CD4-positive, alpha-beta T cell treated with Interleukin-17A for 4 hours (primary cell): ENCODE measurements around the gene C2orf49.
A peak's percentile ranks its signal among the peaks of the same experiment; 100 is the strongest.

Source experiments
- DNase-seq: peaks from one replicate; pipeline ENCODE4 v3.0.0-alpha.2; 2020; ENCODE audit warnings: mixed read lengths

C2orf49 gene

GRCh38 chr2:105364436-105365139, 27.2 kb downstream of the C2orf49 start:
- no peak for DNase-seq

DNA sequence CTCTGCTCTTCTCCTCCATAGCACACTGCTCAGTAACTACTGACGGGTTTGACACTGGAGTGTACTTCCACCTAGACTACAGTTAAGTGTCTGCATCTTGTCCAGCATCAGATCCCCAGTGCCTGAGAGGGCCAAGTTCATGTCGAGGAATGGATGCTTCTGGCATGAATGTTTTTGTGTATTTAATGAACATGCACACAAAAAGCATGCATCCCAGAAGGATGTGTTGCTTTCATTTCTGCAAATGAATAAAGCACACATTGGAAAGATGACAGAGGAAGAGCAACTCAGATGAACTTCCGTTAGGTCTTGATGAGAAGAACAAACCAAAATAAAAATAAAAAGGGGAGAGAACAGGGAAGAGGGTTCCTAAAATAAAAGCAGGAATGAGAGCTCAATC, 27.9 kb downstream of the C2orf49 start:
- DNase-seq = no peak

- DNase-seq = no peak
Observed at GRCh38 chr2:105368759-105369408, 31.5 kb downstream of the C2orf49 start.

DNA sequence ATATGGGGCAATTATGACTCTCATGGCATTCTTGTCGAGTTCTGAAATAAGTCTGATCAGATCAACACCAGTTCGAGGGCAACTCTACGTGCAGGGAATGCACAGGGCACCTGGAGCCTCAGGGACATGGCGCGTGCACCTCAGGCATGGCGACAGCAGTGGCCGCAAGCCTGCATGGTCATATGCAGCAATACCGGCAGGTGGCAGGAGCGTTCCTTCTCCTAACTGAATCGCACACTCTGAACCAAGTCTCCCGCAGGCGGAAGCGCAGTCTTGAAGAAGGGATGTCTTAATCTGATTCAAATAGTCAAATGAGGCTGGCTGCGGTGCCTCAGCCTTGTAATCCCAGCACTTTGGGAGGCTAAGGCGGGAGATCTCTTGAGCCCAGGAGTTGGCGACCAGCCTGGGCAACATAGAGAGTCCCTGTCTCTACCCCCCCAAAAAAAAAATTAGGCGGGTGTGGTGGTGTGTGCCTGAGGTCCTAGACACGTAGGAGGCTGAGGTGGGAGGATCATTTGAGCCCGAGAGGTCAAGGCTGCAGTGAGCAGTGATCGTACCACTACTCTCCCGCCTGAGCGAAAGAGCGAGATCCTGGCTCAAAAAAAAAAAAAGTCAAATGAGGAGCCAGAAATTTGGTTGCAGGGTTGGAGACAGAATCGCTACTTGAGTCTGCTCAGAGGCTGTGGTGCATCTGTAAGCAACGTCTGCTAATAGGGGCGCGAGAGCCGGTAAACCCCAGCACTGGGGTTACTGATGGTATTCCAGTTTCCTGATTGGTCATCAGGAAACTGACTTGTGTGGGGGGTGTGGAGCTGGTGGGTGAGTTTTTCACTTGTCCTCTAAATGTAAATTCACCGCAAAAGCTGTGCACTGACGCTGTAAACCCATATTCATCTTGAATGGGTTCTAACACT, 32.7 kb downstream of the C2orf49 start:
- DNase-seq = peak; percentile 90

DNA sequence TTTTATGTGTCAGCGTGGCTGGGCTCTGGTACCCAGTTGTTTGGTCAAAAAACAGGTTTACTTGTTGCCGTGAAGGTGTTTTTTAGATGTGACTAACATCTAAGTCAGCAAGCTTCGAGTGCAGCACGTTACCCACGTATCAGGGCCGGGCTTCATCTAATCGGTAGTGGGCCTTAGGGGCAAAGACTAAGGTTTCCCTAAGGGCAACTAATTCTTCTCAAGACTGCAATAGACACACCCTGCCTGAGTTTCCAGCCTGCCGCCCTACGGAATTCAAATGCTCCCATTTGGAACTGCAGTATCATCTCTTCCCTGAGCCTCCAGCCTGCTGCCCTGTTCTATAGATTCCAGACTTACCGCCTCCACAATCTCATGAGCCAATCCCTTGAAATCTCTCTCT, 33.8 kb downstream of the C2orf49 start:
- no peak for DNase-seq

GRCh38 chr2:105371810-105372209, 34.5 kb downstream of the C2orf49 start:
- DNase-seq = no peak

GRCh38 chr2:105373344-105373781, 36.0 kb downstream of the C2orf49 start:
- no peak for DNase-seq

DNA sequence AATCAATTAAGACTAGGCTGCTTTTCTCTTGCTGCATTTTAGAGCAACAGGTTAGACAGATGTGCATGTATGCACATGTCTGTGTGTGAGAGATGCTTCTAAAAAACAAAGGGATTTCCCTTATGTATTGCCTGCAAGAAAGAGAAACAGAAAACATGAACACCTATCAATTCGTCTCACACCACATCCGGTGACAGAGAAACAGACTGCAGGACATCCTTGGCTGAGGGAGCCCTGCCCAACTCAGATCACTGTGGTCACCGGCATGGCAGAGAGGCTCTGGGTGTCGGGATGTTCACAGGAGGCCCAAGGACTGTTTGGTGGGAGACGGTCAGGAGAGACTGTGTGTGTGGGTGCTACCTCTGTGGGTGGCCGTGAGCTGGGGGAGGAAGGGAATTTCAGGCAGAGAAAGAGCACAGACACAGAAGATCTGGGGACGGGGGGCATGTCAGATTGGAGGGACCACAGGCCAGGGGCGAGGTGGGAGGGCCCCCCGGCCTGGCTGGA, 36.6 kb downstream of the C2orf49 start:
- peak; percentile 18 for DNase-seq

DNA sequence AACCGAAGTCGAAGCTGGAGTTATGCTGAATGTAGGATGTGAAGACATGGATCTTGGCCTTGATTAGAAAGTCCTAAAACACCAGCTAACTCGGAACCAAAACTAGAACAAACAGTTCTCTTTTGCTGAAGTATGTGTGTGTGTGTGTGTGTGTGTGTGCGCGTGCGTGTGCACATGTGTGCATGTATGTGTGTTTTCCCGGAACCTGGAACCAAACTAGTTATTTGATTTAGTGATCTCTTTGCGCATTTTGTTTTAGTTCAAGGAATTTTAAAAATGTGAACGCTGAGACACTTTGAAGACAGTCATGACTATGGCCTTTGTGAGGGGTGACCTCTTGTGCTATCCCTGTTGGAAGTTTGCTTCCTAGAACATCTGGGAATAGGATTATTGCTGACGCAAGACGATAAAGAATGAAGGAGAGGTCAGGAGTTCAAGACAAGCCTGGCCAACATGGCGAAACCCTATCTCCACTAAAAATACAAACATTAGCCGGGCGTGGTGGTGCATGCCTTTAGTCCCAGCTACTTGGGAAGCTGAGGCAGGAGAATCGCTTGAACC, 37.7 kb downstream of the C2orf49 start:
- no peak for DNase-seq

- DNase-seq = no peak
Observed at GRCh38 chr2:105376010-105376409, 38.7 kb downstream of the C2orf49 start.

DNA sequence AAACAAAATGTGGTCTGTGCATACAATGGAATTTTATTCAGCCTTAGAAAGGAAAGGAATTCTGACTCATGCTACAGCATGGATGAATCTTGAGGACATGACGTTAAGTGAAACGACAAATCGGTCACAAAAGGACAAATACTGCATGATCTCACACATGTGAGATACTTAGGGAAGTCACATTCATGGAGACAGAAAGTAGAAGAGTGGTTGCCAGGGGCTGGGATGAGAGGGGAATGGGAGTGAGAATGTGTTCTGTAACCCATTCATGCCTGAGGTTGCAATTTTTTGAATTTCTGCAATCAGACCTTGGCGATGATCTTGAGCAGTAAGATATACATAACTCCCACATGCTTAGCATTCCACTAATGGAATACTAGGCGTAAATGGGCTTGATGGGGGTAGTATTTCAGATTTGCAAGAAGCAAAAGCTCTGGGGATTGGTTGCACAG, 39.5 kb downstream of the C2orf49 start:
- no peak for DNase-seq

DNA sequence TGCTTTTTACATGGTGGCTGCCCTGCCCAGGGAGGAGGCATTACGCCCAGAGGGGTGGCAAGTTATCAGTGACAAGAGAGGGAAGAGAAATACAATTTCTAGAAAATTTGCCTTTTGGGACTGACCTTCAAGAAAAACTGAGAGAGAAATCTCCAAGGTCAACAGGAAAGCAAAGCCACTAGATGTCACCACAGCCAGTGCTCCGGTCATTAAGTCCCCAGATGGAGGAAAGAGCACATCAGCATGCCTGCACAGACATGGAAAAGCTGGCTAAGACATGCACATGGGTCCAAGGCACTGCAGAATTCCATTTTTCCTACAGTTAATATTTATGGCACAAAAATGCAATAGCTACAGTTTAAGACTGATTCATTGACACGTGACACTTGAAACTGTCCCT, 40.5 kb downstream of the C2orf49 start:
- no peak for DNase-seq

DNA sequence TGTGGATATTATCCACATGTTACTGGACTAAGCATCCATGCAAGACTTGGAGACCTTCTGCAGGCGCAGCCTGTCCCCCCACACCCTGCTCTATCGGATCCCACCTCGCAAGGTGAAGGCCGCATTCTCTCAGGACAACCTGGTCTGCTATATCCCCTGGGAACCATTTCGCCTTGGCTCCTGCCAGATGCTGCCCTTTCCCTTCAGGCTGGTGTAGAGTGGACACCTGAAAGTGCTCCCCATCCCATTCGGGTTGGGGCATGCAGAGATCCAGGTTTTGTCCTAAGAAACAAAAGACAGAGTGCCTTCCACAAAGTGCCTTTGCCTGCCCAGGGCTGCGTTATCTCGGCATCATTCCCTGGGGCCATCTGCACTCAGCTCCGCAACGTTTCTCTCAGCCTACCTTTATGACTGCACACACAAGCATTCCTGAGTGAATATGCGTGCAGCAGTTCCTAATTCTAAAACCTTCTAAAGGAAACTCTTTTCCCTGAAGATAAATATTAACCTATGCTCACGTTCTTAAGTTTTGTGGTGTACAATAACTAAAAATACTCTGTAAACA, 41.0 kb downstream of the C2orf49 start:
- DNase-seq = no peak

GRCh38 chr2:105378921-105379383, 41.6 kb downstream of the C2orf49 start:
- DNase-seq = no peak

DNA sequence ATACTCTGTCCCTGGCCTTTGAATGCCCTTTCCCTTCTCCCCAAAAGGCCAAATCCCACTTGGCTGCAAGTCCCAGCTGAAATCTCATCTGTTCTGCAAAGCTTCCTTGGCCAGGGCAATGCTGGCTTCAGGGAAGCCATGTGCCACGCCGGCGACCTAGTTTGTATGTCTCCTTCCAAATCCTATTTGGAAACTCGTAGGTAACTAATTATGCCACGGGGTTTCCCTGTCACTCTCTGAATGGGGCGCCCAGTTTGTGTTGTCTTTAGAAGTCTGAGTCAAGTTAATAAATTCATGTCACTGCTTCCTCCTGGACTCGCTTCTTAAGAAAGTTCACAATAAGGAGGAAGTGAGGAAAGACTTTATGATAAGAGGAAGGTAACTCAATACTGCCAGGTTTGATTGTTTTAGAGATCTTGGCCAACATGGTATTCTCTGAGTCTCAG, 42.4 kb downstream of the C2orf49 start:
- DNase-seq = no peak

DNA sequence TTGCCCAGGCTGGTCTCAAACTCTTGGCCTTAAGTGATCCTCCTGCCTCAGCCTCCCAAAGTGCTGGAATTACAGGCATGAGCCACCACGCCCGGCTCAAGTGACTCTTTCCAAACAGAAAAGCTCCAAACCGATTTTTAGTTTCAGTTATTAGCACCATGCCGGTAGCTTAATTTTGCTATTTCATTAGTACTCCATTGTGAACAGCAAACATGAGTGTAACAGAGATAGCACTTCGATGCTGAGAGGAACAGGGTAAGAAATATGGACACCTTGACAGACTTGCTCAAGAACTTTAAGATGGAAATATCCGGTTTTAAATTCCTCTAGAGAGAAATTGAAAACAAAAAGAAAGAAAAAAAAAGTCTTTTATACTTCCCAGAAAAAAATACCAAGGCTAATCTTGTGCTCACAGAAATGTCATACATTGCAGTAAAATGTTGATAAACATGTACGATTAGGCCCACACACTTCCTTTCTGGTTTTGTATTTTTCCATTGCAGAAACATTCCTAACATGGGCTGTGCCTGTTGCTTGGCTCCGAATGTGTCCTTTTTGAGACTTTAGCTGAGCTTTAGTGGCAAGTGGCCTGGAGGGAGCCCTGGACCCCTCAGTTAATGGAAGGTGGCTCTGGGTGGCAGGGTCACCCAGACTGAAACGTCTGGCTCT, 43.2 kb downstream of the C2orf49 start:
- DNase-seq = no peak

- no peak for DNase-seq
Observed at GRCh38 chr2:105381101-105381668, 43.8 kb downstream of the C2orf49 start.

GRCh38 chr2:105382177-105382576, 44.8 kb downstream of the C2orf49 start:
- DNase-seq = no peak

- no peak for DNase-seq
Observed at GRCh38 chr2:105383432-105384166, 46.3 kb downstream of the C2orf49 start.

DNA sequence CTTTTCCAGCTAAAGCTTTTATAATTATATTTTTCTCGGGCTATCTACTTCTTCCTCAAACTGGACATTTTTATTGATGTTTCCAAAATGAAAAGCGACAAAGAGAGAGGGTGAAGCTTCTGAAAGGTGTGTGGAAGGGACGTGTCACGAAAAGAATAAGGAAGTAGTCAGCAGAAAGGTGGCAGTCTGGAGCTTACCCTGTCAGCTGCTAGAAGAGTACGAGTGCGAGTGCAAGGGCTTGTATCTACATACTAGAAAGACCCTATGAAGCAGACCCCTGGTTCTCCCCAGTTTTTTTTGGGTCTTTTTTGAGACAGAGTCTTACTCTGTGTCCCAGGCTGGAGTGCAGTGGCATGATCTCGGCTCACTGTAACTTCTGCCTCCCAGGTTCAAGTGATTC, 46.9 kb downstream of the C2orf49 start:
- no peak for DNase-seq

GRCh38 chr2:105384861-105385260, 47.5 kb downstream of the C2orf49 start:
- DNase-seq = no peak
